ENCODE measurements around the gene COLEC12. TPM values are rescaled to one million over a fixed set of nuclear protein-coding genes. Genes with fewer than 3 reads are reported as not detected.

The COLEC12 gene
- total RNA-seq, 1 experiment from 2014 or later = not detected

DNA sequence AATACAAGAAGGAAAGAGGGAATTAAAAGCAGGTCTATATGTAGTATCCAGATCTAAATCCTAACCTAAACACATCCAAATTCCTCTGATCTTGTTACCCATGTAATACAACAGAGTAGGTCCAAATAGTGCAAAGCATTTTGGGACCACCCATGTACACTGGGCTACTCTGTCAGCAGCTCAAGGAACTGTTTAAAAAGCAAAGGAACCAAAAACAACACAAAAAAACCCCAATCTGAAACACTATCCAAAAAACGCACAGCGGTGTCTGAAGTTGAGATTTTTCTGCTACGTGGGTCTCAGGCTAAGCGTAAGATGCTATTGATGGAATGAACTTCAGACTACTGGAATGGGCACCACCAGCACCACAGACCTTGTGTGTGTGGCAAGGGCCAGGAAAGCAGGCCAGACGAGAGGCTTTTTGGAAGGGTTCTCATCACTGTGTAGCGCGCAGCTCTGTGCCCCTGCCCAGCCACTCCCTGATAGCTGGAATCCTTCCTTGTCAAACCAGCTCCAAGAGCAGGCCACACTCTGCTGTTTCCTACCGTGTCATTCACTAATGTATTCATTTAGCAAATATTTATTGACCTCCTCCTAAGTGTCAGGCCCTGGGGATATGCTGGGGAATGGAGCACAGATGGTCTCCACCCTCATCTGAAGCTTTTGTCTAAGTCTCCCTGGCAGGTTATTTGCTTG lies 101.4 kb downstream of the COLEC12 start:
- no peak overlapping the region for H3K27ac ChIP-seq (ENCODE audit: low read depth, low read length)
- H3K4me1 ChIP-seq (ENCODE audit: control insufficient read depth in 1 of 2, insufficient read depth in 2 of 2, low read length in 2 of 2) = no peaks in the 10 kb centered on the region
- H4K20me1 ChIP-seq (ENCODE audit: insufficient read depth) = no peaks in the 10 kb centered on the region
- no peaks in the 10 kb centered on the region for H3K79me2 ChIP-seq (ENCODE audit: insufficient read depth, low read length)
- ATAC-seq (no peak), DNase-seq (ENCODE audit: low read depth, low spot score) (no peak)
- no TSS peak for BruUV-seq (replicated peaks)
- POLR2A ChIA-PET = no interaction called here
- no peak overlapping the region for H3K4me3 ChIP-seq (replicated peaks in 1 of 2; ENCODE audit: low read depth in 1 of 2, low read length in 2 of 2)
- 0 out of 2 replicates have a peak, but pooled peaks cover 6% of the 10 kb centered on the region for H3K27me3 ChIP-seq (ENCODE audit: insufficient read depth, low read length)
- H2AFZ ChIP-seq (ENCODE audit: low read depth, low read length, poor library complexity, severe bottlenecking) = no peak overlapping the region
- H3K9me3 ChIP-seq (ENCODE audit: control insufficient read depth in 1 of 2, insufficient read depth in 1 of 2, low read depth in 1 of 2, low read length in 2 of 2) = no peaks in the 10 kb centered on the region
- TF ChIP-seq EGR1 (IDR thresholded peaks at IDR 0.05; ENCODE audit: low read depth) (no peak), FOSL1 (IDR thresholded peaks at IDR 0.05; ENCODE audit: low read depth) (no peak), ELF1 (IDR thresholded peaks at IDR 0.05; ENCODE audit: borderline replicate concordance, low read depth) (no peak), CBX3 (IDR thresholded peaks at IDR 0.05; ENCODE audit: low read depth) (no peak), SP1 (IDR thresholded peaks at IDR 0.05; ENCODE audit: low read depth) (no peak), TCF7L2 (IDR thresholded peaks at IDR 0.05; ENCODE audit: borderline replicate concordance, extremely low read depth, insufficient read depth, insufficient read length) (no peak), MAX (IDR thresholded peaks at IDR 0.05) (no peak), CEBPB (IDR thresholded peaks at IDR 0.05; ENCODE audit: low read depth) (no peak), ZNF274 (IDR thresholded peaks at IDR 0.05; ENCODE audit: low read depth, low read length) (no peak), YY1 (IDR thresholded peaks at IDR 0.05; ENCODE audit: extremely low read depth, insufficient replicate concordance, low read depth, low read length) (no peak)
- no peaks in the 10 kb centered on the region for H3K9me2 ChIP-seq (ENCODE audit: insufficient read depth)
- intact Hi-C loops (cut with micrococcal nuclease) = no loop called here
- RAD21 ChIA-PET (ENCODE audit: low non-redundant PET in 1 of 2, low total read pairs in 2 of 2, uncharacterized antibody in 2 of 2, unreplicated experiment in 2 of 2) = no interaction called here
- no peak overlapping the region for H3K4me2 ChIP-seq (ENCODE audit: low read length)
- no peaks in the 10 kb centered on the region for H3K36me3 ChIP-seq (ENCODE audit: control insufficient read depth in 1 of 2, insufficient read depth in 2 of 2, low read length in 2 of 2)
- H3K9ac ChIP-seq (ENCODE audit: low read length) = no peak overlapping the region
- CTCF ChIA-PET = no interaction called here

GRCh38 chr18:396556-396955 lies 103.9 kb downstream of the COLEC12 start:
- Histone ChIP-seq H3K27me3 (ENCODE audit: insufficient read depth, low read length) (0 out of 2 replicates have a peak, but pooled peaks cover 6% of the 10 kb centered on the region), H3K4me3 (replicated peaks in 1 of 2; ENCODE audit: low read depth in 1 of 2, low read length in 2 of 2) (no peak overlapping the region), H3K36me3 (ENCODE audit: control insufficient read depth in 1 of 2, insufficient read depth in 2 of 2, low read length in 2 of 2) (no peaks in the 10 kb centered on the region), H3K9ac (ENCODE audit: low read length) (no peak overlapping the region), H2AFZ (ENCODE audit: low read depth, low read length, poor library complexity, severe bottlenecking) (no peak overlapping the region), H3K27ac (ENCODE audit: low read depth, low read length) (no peak overlapping the region), H3K4me2 (ENCODE audit: low read length) (no peak overlapping the region), H3K79me2 (ENCODE audit: insufficient read depth, low read length) (no peaks in the 10 kb centered on the region), H3K9me2 (ENCODE audit: insufficient read depth) (no peaks in the 10 kb centered on the region), H4K20me1 (ENCODE audit: insufficient read depth) (no peaks in the 10 kb centered on the region), H3K9me3 (ENCODE audit: control insufficient read depth in 1 of 2, insufficient read depth in 1 of 2, low read depth in 1 of 2, low read length in 2 of 2) (no peaks in the 10 kb centered on the region), H3K4me1 (ENCODE audit: control insufficient read depth in 1 of 2, insufficient read depth in 2 of 2, low read length in 2 of 2) (no peaks in the 10 kb centered on the region)
- ChIA-PET POLR2A (no interaction called here), CTCF (no interaction called here), RAD21 (ENCODE audit: low non-redundant PET in 1 of 2, low total read pairs in 2 of 2, uncharacterized antibody in 2 of 2, unreplicated experiment in 2 of 2) (no interaction called here)
- DNase-seq (ENCODE audit: low read depth, low spot score) (no peak), ATAC-seq (no peak)
- no TSS peak for BruUV-seq (replicated peaks)
- intact Hi-C loops (cut with micrococcal nuclease) = no loop called here
- no peak for TF ChIP-seq SRF (IDR thresholded peaks at IDR 0.05; ENCODE audit: low read depth)

Measured in HCT116 (cell line).